Neural cell (in vitro differentiated cells): Measurements from ENCODE around the gene S100A13. TPM values are rescaled to one million over a fixed set of nuclear protein-coding genes. Genes with fewer than 3 reads are reported as not detected.

ENCODE experiments used
- H2AFZ ChIP-seq: fragments of 200-600, 300-800 bp; sonication (generic), shearing (Covaris generic); 2 replicates; pipeline ENCODE4 v1.6.0; 2014; ENCODE audit warnings: low read depth, mild to moderate bottlenecking, antibody characterized with exemption, low read length, moderate library complexity
- H3F3A ChIP-seq: fragments of 200-600 bp; shearing (Covaris generic); 2 replicates; pipeline ENCODE4 v1.6.1; 2016; ENCODE audit warnings: mild to moderate bottlenecking, moderate library complexity, mixed read lengths, antibody characterized with exemption, low read length; ENCODE audit not compliant: insufficient read depth, poor library complexity, severe bottlenecking
- H3K27ac ChIP-seq: fragments of 200-600, 300-800 bp; sonication (generic), shearing (Covaris generic); 2 replicates; pipeline ENCODE4 v1.5.1; 2014; ENCODE audit warnings: mild to moderate bottlenecking, low read length, moderate library complexity
- H3K27me3 ChIP-seq: fragments of 300-800, 200-600 bp; sonication (generic), shearing (Covaris generic); 2 replicates; pipeline ENCODE4 v1.6.0; 2014; ENCODE audit warnings: mild to moderate bottlenecking, low read depth, low read length, moderate library complexity; ENCODE audit not compliant: insufficient read depth
- H3K36me3 ChIP-seq: fragments of 300-800, 200-600 bp; sonication (generic), shearing (Covaris generic); 2 replicates; pipeline ENCODE4 v1.5.1; 2014; ENCODE audit warnings: mild to moderate bottlenecking, antibody characterized with exemption, low read length, moderate library complexity; ENCODE audit not compliant: insufficient read depth
- H3K4me2 ChIP-seq: fragments of 300-800, 200-600 bp; sonication (generic), shearing (Covaris generic); 2 replicates; pipeline ENCODE4 v1.6.0; 2014; ENCODE audit warnings: mild to moderate bottlenecking, low read length
- H3K4me3 ChIP-seq: fragments of 300-800, 200-600 bp; sonication (generic), shearing (Covaris generic); 2 replicates; pipeline ENCODE4 v1.5.1; 2014; ENCODE audit warnings: mild to moderate bottlenecking, low read length, moderate library complexity
- H3K79me2 ChIP-seq: fragments of 200-600 bp; shearing (Covaris generic); replicated peaks from 2 replicates; pipeline ENCODE4 v1.6.0; 2014; ENCODE audit warnings: mild to moderate bottlenecking, low read length, moderate library complexity; ENCODE audit not compliant: insufficient read depth
- H3K9ac ChIP-seq: fragments of 300-800, 200-600 bp; sonication (generic), shearing (Covaris generic); 2 replicates; pipeline ENCODE4 v1.6.1; 2016; ENCODE audit warnings: mild to moderate bottlenecking, low read length, mixed read lengths
- H3K9me2 ChIP-seq: fragments of 200-600 bp; shearing (Covaris generic); 2 replicates; pipeline ENCODE4 v1.6.1; 2016; ENCODE audit warnings: mild to moderate bottlenecking, low read length, mixed read lengths; ENCODE audit not compliant: insufficient read depth
- H3K9me3 ChIP-seq: fragments of 200-600, 300-800 bp; sonication (generic), shearing (Covaris generic); 2 replicates; pipeline ENCODE4 v1.6.1; 2016; ENCODE audit warnings: mild to moderate bottlenecking, mixed run types, low read length, moderate library complexity, mixed read lengths
- H4K20me1 ChIP-seq: fragments of 200-600 bp; shearing (Covaris generic); 2 replicates; pipeline ENCODE4 v1.6.1; 2016; ENCODE audit warnings: mild to moderate bottlenecking, mixed run types; ENCODE audit not compliant: insufficient read depth
- EP300 ChIP-seq: fragments of 450-650 bp; conservative IDR thresholded peaks from 2 replicates; pipeline ENCODE4 v1.6.1; 2014; ENCODE audit warnings: antibody characterized with exemption, mild to moderate bottlenecking, moderate library complexity; ENCODE audit not compliant: poor library complexity, severe bottlenecking
- EZH2 ChIP-seq: fragments of 200-600, 300-800 bp; shearing (Covaris generic), sonication (generic); IDR thresholded peaks from 2 replicates; pipeline ENCODE4 v1.6.1; 2014; ENCODE audit warnings: antibody characterized with exemption, low read length, borderline replicate concordance, mild to moderate bottlenecking; ENCODE audit not compliant: insufficient read depth, poor library complexity, severe bottlenecking
- MXI1 ChIP-seq: fragments of 450-650 bp; conservative IDR thresholded peaks from 2 replicates; pipeline ENCODE4 v1.6.1; 2014; ENCODE audit warnings: antibody characterized with exemption, mild to moderate bottlenecking; ENCODE audit not compliant: poor library complexity, severe bottlenecking
- POLR2AphosphoS5 ChIP-seq: IDR thresholded peaks from 2 replicates; pipeline ENCODE4 v1.6.1; 2012
- RAD21 ChIP-seq: fragments of 450-650 bp; conservative IDR thresholded peaks from 2 replicates; pipeline ENCODE4 v1.6.1; 2014; ENCODE audit warnings: antibody characterized with exemption, mild to moderate bottlenecking, moderate library complexity
- SMC3 ChIP-seq: fragments of 450-650 bp; conservative IDR thresholded peaks from 2 replicates; pipeline ENCODE4 v1.6.1; 2014; ENCODE audit warnings: antibody characterized with exemption, mild to moderate bottlenecking, moderate library complexity; ENCODE audit not compliant: poor library complexity
- TAF1 ChIP-seq: IDR thresholded peaks from 2 replicates; pipeline ENCODE4 v1.6.1; 2012; ENCODE audit warnings: low read depth
- polyA plus RNA-seq: library from polyadenylated mRNA; depleted of rRNA; stranded (reverse); fragments of >200 nt; gene quantifications from 2 replicates; pipeline ENCODE4 v1.2.3, GENCODE V29; 2014
- TF ChIP-seq, protein P1 (sequence below): fragments of 450-650 bp; IDR thresholded peaks from 2 replicates; pipeline ENCODE4 v1.5.1; 2014; ENCODE audit warnings: antibody characterized with exemption, mild to moderate bottlenecking, moderate library complexity; ENCODE audit not compliant: poor library complexity, severe bottlenecking
- TF ChIP-seq, protein P2 (sequence below): IDR thresholded peaks from 2 replicates; pipeline ENCODE4 v1.6.1; 2012; ENCODE audit warnings: borderline replicate concordance

Gene S100A13
- polyA plus RNA-seq, 1 donor from 2014 or later: 2.1 TPM

DNA sequence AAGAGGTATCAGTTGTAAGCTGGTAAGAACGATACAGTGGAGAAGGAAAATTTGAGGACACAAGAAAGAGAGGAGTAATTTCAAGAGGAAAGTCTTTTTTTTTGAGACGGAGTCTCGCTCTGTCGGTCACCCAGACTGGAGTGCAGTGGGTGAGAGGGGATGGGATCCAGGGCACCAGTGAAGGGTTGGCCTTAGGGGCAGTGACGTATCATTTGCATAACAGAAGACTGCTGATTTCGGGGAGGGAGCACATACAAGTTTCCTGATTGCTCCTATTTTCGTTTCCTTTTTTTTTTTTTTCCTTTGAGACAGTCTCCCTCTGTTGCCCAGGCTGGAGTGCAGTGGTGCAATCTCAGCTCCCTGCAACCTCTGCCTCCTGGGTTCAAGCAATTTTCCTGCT is 4.2 kb downstream of the S100A13 start:
- H3K9me3 ChIP-seq: no peaks in the 10 kb centered on the region
- no peaks in the 10 kb centered on the region for H3K79me2 ChIP-seq
- no peaks in the 10 kb centered on the region for H3K9me2 ChIP-seq
- no peaks in the 10 kb centered on the region for H3F3A ChIP-seq
- H3K27ac ChIP-seq: no peak overlapping the region
- no peaks in the 10 kb centered on the region for H3K27me3 ChIP-seq
- H3K36me3 ChIP-seq: no peaks in the 10 kb centered on the region
- no peak overlapping the region for H3K4me2 ChIP-seq
- TF ChIP-seq EP300: no peak
- TF ChIP-seq TAF1: no peak
- no peak for TF ChIP-seq POLR2AphosphoS5
- TF ChIP-seq, protein P1, sequence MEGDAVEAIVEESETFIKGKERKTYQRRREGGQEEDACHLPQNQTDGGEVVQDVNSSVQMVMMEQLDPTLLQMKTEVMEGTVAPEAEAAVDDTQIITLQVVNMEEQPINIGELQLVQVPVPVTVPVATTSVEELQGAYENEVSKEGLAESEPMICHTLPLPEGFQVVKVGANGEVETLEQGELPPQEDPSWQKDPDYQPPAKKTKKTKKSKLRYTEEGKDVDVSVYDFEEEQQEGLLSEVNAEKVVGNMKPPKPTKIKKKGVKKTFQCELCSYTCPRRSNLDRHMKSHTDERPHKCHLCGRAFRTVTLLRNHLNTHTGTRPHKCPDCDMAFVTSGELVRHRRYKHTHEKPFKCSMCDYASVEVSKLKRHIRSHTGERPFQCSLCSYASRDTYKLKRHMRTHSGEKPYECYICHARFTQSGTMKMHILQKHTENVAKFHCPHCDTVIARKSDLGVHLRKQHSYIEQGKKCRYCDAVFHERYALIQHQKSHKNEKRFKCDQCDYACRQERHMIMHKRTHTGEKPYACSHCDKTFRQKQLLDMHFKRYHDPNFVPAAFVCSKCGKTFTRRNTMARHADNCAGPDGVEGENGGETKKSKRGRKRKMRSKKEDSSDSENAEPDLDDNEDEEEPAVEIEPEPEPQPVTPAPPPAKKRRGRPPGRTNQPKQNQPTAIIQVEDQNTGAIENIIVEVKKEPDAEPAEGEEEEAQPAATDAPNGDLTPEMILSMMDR: no peak
- TF ChIP-seq, protein P2, sequence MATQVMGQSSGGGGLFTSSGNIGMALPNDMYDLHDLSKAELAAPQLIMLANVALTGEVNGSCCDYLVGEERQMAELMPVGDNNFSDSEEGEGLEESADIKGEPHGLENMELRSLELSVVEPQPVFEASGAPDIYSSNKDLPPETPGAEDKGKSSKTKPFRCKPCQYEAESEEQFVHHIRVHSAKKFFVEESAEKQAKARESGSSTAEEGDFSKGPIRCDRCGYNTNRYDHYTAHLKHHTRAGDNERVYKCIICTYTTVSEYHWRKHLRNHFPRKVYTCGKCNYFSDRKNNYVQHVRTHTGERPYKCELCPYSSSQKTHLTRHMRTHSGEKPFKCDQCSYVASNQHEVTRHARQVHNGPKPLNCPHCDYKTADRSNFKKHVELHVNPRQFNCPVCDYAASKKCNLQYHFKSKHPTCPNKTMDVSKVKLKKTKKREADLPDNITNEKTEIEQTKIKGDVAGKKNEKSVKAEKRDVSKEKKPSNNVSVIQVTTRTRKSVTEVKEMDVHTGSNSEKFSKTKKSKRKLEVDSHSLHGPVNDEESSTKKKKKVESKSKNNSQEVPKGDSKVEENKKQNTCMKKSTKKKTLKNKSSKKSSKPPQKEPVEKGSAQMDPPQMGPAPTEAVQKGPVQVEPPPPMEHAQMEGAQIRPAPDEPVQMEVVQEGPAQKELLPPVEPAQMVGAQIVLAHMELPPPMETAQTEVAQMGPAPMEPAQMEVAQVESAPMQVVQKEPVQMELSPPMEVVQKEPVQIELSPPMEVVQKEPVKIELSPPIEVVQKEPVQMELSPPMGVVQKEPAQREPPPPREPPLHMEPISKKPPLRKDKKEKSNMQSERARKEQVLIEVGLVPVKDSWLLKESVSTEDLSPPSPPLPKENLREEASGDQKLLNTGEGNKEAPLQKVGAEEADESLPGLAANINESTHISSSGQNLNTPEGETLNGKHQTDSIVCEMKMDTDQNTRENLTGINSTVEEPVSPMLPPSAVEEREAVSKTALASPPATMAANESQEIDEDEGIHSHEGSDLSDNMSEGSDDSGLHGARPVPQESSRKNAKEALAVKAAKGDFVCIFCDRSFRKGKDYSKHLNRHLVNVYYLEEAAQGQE: no peak
- no peak for TF ChIP-seq SMC3
- TF ChIP-seq EZH2: no peak
- TF ChIP-seq MXI1: no peak
- TF ChIP-seq RAD21: no peak
- H2AFZ ChIP-seq: no peak overlapping the region
- no peaks in the 10 kb centered on the region for H4K20me1 ChIP-seq
- no peak overlapping the region for H3K4me3 ChIP-seq
- no peak overlapping the region for H3K9ac ChIP-seq

DNA sequence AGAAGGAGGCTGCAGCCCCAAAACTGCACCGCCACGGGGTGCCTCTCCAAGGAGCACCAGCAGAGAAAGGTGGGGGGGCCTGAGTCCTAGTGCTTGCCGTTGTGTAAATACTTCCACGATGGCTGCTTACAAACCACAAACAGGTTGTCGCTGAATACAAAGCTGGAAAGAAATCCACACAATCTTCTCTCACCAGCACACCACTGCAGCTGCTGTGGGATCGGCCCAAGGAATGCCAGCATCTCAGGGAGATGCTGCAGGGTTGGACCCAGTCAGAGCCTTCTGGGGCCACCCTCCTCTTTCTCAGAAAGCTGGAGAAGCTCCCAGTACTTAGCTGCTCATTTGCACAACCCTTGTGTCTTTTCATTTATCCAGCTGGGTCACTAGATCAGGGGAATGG is 8.1 kb downstream of the S100A13 start:
- no peak overlapping the region for H2AFZ ChIP-seq
- no peaks in the 10 kb centered on the region for H3K27me3 ChIP-seq
- no peak overlapping the region for H3K4me3 ChIP-seq
- H3K9ac ChIP-seq: no peak overlapping the region
- no peak overlapping the region for H3K27ac ChIP-seq
- no peaks in the 10 kb centered on the region for H3K9me3 ChIP-seq
- H3K36me3 ChIP-seq: no peaks in the 10 kb centered on the region
- no peaks in the 10 kb centered on the region for H3K9me2 ChIP-seq
- no peaks in the 10 kb centered on the region for H4K20me1 ChIP-seq
- H3K4me2 ChIP-seq: no peak overlapping the region
- TF ChIP-seq POLR2AphosphoS5 (no peak), RAD21 (no peak), MXI1 (no peak), TAF1 (no peak), SMC3 (no peak), EP300 (no peak), EZH2 (no peak)
- TF ChIP-seq, protein P2: no peak
- TF ChIP-seq, protein P1: no peak
- H3F3A ChIP-seq: no peaks in the 10 kb centered on the region
- no peaks in the 10 kb centered on the region for H3K79me2 ChIP-seq
